Measurements from ENCODE around the gene GNAI2.

GRCh38 chr3:50239649-50240048 is 3.6 kb downstream of the GNAI2 start:
- TF ChIP-seq ZNF274 (IDR thresholded peaks at IDR 0.05; ENCODE audit: low read depth, low read length) (no peak), SUZ12 (IDR thresholded peaks at IDR 0.05; ENCODE audit: extremely low read depth, insufficient read depth, insufficient read length) (no peak)
